HL-60 (cell line): ENCODE data around the gene LIFR.

Source experiments
- DNase-seq, 2 experiments: peaks; one replicate each; pipeline ENCODE4 v3.0.0-alpha.2; 2010 to 2020; ENCODE audit warnings: low read depth in 1 of 2, low spot score in 1 of 2
- H3K27ac ChIP-seq: fragments of 250-450 bp; sonication (Bioruptor Pico); replicated peaks from 2 replicates; pipeline ENCODE4 v1.5.1; 2020; ENCODE audit warnings: mild to moderate bottlenecking, moderate library complexity
- H3K27me3 ChIP-seq: fragments of 250-450 bp; sonication (Bioruptor Pico); 2 replicates; pipeline ENCODE4 v1.5.1; 2021; ENCODE audit warnings: mild to moderate bottlenecking, moderate library complexity; ENCODE audit not compliant: insufficient read depth, poor library complexity, severe bottlenecking
- H3K4me3 ChIP-seq: replicated peaks from 2 replicates; pipeline ENCODE4 v1.5.1; 2011; ENCODE audit warnings: mild to moderate bottlenecking, control low read depth, low read length; ENCODE audit not compliant: insufficient read depth
- GABPA ChIP-seq: IDR thresholded peaks from 2 replicates; pipeline ENCODE4 v1.6.1; 2012; ENCODE audit warnings: low read depth
- POLR2AphosphoS5 ChIP-seq: IDR thresholded peaks from 2 replicates; pipeline ENCODE4 v1.6.1; 2012; ENCODE audit warnings: low read depth
- REST ChIP-seq: IDR thresholded peaks from 2 replicates; pipeline ENCODE4 v1.6.1; 2012; ENCODE audit warnings: low read depth; ENCODE audit not compliant: insufficient replicate concordance
- SPI1 ChIP-seq: IDR thresholded peaks from 2 replicates; pipeline ENCODE4 v1.6.1; 2012; ENCODE audit warnings: low read depth, mild to moderate bottlenecking, borderline replicate concordance
- TF ChIP-seq, protein P1 (sequence below): IDR thresholded peaks from one replicate; pipeline ENCODE4 v1.5.1; 2011; ENCODE audit warnings: low read length, control low read depth, inconsistent platforms; ENCODE audit not compliant: insufficient read depth

The LIFR gene

DNA sequence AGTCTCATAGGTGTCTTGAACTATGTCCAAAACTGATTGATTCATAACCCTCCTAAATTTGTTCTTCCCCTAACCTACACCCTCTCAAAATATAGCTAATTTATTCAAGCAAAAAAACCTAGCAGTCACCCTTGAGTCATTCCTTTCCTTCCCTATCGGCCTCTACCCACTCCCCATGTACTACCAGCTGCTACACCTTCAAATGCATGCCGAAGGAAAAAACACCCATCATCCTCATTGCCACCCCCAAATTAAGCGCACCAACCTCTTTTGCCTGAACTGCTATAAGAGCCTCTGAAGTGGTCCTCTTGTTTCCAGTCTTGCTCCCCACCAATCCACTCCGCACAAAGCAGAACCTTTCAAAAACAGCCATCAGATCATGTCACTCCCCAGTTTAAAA lies 12.6 kb downstream of the LIFR start:
- TF ChIP-seq GABPA = no peak
- TF ChIP-seq POLR2AphosphoS5 = no peak
- TF ChIP-seq, protein P1, sequence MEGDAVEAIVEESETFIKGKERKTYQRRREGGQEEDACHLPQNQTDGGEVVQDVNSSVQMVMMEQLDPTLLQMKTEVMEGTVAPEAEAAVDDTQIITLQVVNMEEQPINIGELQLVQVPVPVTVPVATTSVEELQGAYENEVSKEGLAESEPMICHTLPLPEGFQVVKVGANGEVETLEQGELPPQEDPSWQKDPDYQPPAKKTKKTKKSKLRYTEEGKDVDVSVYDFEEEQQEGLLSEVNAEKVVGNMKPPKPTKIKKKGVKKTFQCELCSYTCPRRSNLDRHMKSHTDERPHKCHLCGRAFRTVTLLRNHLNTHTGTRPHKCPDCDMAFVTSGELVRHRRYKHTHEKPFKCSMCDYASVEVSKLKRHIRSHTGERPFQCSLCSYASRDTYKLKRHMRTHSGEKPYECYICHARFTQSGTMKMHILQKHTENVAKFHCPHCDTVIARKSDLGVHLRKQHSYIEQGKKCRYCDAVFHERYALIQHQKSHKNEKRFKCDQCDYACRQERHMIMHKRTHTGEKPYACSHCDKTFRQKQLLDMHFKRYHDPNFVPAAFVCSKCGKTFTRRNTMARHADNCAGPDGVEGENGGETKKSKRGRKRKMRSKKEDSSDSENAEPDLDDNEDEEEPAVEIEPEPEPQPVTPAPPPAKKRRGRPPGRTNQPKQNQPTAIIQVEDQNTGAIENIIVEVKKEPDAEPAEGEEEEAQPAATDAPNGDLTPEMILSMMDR = no peak
- TF ChIP-seq SPI1 = no peak
- TF ChIP-seq REST = no peak
- Histone ChIP-seq H3K27me3 (peaks cover 2% of the 10 kb centered on the region), H3K4me3 (no peak overlapping the region), H3K27ac (no peak overlapping the region)
- DNase-seq = no peak

- TF ChIP-seq, protein P1 = no peak
- TF ChIP-seq REST = no peak
- TF ChIP-seq POLR2AphosphoS5 = no peak
- TF ChIP-seq GABPA = no peak
- no peak for TF ChIP-seq SPI1
- H3K27me3 ChIP-seq = peaks cover 2% of the 10 kb centered on the region
- no peak overlapping the region for H3K27ac ChIP-seq
- H3K4me3 ChIP-seq = no peak overlapping the region
- DNase-seq = no peak
Measured at GRCh38 chr5:38543074-38543473, 13.4 kb downstream of the LIFR start.

- TF ChIP-seq, protein P1 = no peak
- no peak for TF ChIP-seq REST
- no peak for TF ChIP-seq SPI1
- no peak for TF ChIP-seq GABPA
- no peak for TF ChIP-seq POLR2AphosphoS5
- no peak overlapping the region for H3K27ac ChIP-seq
- H3K27me3 ChIP-seq = peaks cover 2% of the 10 kb centered on the region
- no peak for DNase-seq
- H3K4me3 ChIP-seq = no peak overlapping the region
Measured at GRCh38 chr5:38541174-38541725, 15.2 kb downstream of the LIFR start.
